LNCaP clone FGC (cell line): ENCODE data around the gene PATE3.

Experiments
- DNase-seq: peaks from one replicate; pipeline ENCODE4 v3.0.0-alpha.2; 2011; ENCODE audit warnings: low read depth
- H3K4me3 ChIP-seq: 2 replicates; pipeline ENCODE4 v1.5.1; 2011; ENCODE audit warnings: mild to moderate bottlenecking, low read depth, low read length, control low read depth
- TF ChIP-seq, protein P1 (sequence below): IDR thresholded peaks from 2 replicates; pipeline ENCODE4 v1.5.1; 2012; ENCODE audit warnings: mild to moderate bottlenecking; ENCODE audit not compliant: control insufficient read depth, insufficient read depth; ENCODE audit errors: extremely low read depth

The PATE3 gene

DNA sequence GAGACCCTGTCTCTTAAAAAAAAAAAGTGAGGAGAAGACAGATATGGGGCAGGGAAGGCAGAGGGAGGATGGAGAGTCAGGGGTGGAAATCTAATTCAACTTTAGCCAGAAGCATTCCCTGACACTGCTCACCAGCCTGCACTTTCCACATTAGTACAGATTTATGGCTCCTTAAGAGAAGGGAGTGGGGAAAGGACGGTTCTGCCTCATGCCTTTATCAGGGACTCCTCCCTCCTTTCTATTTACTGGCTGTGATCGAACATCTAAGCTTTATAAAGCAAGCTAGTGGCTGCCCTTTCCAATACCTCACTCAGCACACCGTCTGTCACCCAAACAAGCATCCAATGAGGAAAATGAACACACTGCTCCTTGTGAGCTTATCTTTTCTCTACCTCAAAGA lies 45.1 kb downstream of the PATE3 start, which contains the start of gene PATE4:
Gene PATE4, plus strand, starts transcription at position 301 of the 400 bp plus-strand sequence. Its CDS starts 44 bp downstream, at position 345.
- DNase-seq, result no peak
- H3K4me3 ChIP-seq, result no peak within 1 kb of the TSS
- TF ChIP-seq, protein P1, sequence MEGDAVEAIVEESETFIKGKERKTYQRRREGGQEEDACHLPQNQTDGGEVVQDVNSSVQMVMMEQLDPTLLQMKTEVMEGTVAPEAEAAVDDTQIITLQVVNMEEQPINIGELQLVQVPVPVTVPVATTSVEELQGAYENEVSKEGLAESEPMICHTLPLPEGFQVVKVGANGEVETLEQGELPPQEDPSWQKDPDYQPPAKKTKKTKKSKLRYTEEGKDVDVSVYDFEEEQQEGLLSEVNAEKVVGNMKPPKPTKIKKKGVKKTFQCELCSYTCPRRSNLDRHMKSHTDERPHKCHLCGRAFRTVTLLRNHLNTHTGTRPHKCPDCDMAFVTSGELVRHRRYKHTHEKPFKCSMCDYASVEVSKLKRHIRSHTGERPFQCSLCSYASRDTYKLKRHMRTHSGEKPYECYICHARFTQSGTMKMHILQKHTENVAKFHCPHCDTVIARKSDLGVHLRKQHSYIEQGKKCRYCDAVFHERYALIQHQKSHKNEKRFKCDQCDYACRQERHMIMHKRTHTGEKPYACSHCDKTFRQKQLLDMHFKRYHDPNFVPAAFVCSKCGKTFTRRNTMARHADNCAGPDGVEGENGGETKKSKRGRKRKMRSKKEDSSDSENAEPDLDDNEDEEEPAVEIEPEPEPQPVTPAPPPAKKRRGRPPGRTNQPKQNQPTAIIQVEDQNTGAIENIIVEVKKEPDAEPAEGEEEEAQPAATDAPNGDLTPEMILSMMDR, result no peak

DNA sequence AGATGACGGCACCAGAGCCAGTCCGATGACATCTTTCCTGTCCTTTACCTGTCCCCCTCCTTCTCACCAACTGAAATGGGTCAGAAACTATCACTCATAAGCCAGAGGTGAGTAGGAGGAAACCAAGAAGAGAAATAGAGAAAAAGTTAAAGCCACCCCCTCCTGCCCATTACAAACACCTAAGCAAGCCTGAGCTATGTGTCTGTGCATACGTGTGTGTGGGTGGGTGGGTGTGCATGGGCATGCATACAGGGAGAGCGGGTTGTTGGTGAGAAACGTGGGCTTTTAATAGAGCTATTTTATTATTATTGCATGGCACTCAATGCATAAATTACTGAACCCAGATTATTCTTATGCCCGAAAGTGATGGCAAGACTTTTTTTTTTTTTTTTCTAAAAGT lies 47.8 kb downstream of the PATE3 start:
- TF ChIP-seq, protein P1, result no peak
- no peak for DNase-seq
- no peak overlapping the region for H3K4me3 ChIP-seq
